HEK293T (cell line): ENCODE measurements around the gene PAK4.

Experiments
- CTCF ChIA-PET: fragments of 350-600 bp; formaldehyde crosslinking; extraction: SDS; loops from one replicate; lab custom pipeline; 2021; ENCODE audit warnings: antibody characterized with exemption, inconsistent platforms; lab: Yijun Ruan, JAX
- POLR2A ChIA-PET: fragments of 350-600 bp; formaldehyde crosslinking; extraction: SDS; loops from one replicate; lab custom pipeline; 2020; ENCODE audit warnings: antibody characterized with exemption, inconsistent platforms; lab: Yijun Ruan, JAX
- DNase-seq: peaks from one replicate; pipeline ENCODE4 v3.0.0; 2012; ENCODE audit warnings: mixed read lengths; ENCODE audit errors: extremely low spot score
- ARNT ChIP-seq: fragments of 450-650 bp; IDR thresholded peaks from 2 replicates; pipeline ENCODE4 v1.6.1; 2017; ENCODE audit warnings: mild to moderate bottlenecking
- BHLHE40 ChIP-seq: fragments of 450-650 bp; IDR thresholded peaks from 2 replicates; pipeline ENCODE4 v1.6.1; 2016; ENCODE audit warnings: mild to moderate bottlenecking, moderate library complexity, borderline replicate concordance
- CTBP1 ChIP-seq: fragments of 450-650 bp; IDR thresholded peaks from 2 replicates; pipeline ENCODE4 v1.6.1; 2016; ENCODE audit warnings: borderline replicate concordance
- ELF4 ChIP-seq: fragments of 450-650 bp; IDR thresholded peaks from 2 replicates; pipeline ENCODE4 v1.6.1; 2017; ENCODE audit warnings: antibody characterized with exemption
- FOXA1 ChIP-seq: fragments of 450-650 bp; IDR thresholded peaks from 2 replicates; pipeline ENCODE4 v1.6.1; 2016; ENCODE audit warnings: mild to moderate bottlenecking
- FOXK2 ChIP-seq: fragments of 450-650 bp; IDR thresholded peaks from 2 replicates; pipeline ENCODE4 v1.6.1; 2016; ENCODE audit warnings: mild to moderate bottlenecking
- FOXM1 ChIP-seq: fragments of 450-650 bp; IDR thresholded peaks from 2 replicates; pipeline ENCODE4 v1.6.1; 2017; ENCODE audit warnings: mild to moderate bottlenecking, borderline replicate concordance
- HDGF ChIP-seq: fragments of 450-650 bp; IDR thresholded peaks from 2 replicates; pipeline ENCODE4 v1.6.1; 2017; ENCODE audit warnings: antibody characterized with exemption, borderline replicate concordance
- L3MBTL2 ChIP-seq: fragments of 450-650 bp; conservative IDR thresholded peaks from 2 replicates; pipeline ENCODE4 v1.6.1; 2016; ENCODE audit warnings: mild to moderate bottlenecking
- LEF1 ChIP-seq: fragments of 450-650 bp; IDR thresholded peaks from 2 replicates; pipeline ENCODE4 v1.6.1; 2017; ENCODE audit warnings: mild to moderate bottlenecking, borderline replicate concordance
- NFRKB ChIP-seq: fragments of 450-650 bp; IDR thresholded peaks from 2 replicates; pipeline ENCODE4 v1.6.1; 2016; ENCODE audit warnings: mild to moderate bottlenecking, moderate library complexity
- SP1 ChIP-seq: fragments of 450-650 bp; IDR thresholded peaks from 2 replicates; pipeline ENCODE4 v1.6.1; 2017
- SUZ12 ChIP-seq: fragments of 450-650 bp; IDR thresholded peaks from 2 replicates; pipeline ENCODE4 v1.6.1; 2016; ENCODE audit warnings: mild to moderate bottlenecking
- TARDBP ChIP-seq: fragments of 450-650 bp; IDR thresholded peaks from 2 replicates; pipeline ENCODE4 v1.6.1; 2016
- ZNF384 ChIP-seq: fragments of 450-650 bp; IDR thresholded peaks from 2 replicates; pipeline ENCODE4 v1.6.1; 2016
- TF ChIP-seq, protein P1 (sequence below): fragments of 450-650 bp; IDR thresholded peaks from 2 replicates; pipeline ENCODE4 v1.6.1; 2016

PAK4 gene

DNA sequence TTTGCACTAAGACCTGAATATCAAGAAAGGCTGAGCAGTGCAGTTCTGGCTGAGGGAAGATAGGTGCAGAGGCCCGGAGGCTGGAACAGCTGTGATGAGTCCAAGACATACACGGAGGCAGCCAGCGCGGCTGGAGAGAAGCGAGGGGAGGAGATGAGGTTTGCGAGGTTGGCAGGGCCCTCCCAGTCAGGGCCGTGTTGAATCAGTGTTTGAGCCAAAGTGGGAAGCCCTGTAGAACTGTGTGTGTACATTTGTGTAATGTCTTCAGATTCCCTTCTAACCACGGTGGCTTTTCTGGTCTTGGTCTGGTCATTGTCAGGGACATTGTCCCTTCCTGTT is 34.9 kb downstream of the PAK4 start:
- CTCF ChIA-PET: no interaction called here
- TF ChIP-seq TARDBP (no peak), BHLHE40 (no peak), HDGF (no peak), CTBP1 (no peak), FOXM1 (no peak), NFRKB (no peak), LEF1 (no peak), SP1 (no peak), FOXA1 (no peak)
- TF ChIP-seq, protein P1, sequence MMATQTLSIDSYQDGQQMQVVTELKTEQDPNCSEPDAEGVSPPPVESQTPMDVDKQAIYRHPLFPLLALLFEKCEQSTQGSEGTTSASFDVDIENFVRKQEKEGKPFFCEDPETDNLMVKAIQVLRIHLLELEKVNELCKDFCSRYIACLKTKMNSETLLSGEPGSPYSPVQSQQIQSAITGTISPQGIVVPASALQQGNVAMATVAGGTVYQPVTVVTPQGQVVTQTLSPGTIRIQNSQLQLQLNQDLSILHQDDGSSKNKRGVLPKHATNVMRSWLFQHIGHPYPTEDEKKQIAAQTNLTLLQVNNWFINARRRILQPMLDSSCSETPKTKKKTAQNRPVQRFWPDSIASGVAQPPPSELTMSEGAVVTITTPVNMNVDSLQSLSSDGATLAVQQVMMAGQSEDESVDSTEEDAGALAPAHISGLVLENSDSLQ: no peak
- POLR2A ChIA-PET: no interaction called here
- DNase-seq: no peak

DNA sequence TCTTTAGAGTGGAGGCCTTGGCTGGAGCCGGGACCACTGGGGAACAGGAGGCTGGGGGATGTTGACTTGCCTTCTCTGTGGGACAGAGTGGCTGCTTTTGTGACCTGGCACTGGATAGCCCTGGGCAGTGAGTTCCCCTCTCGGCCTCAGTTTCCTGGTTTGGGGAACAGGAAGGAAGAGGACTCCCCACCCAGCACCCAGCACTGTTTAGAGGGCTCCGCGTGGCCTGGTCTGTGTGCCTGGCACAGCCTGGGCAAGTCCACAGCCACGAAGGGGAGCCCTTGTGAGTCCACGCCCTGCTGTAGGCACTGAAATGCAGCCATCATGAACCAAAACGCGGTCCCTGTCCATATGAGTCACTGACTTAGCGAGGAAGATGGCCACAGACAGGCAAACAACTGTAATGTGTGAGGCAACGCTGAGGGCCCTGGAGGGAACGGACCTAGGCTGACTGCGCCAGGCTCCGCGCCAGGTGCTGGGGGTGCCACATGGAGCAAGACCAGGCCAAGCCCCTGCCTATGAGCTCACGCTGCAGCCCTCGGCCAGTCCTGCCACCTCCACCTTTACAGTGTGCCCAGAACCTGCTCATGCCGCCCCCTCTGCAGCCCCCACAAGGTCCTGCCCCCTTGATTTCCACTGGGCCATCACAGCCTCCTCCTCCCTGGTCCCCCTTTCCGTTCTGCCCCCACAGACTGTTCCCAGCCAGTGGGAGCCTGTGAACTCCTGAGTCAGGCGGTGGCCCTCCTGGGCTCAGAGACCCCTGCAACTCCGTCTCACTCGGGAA is 35.5 kb downstream of the PAK4 start:
- no peak for TF ChIP-seq NFRKB
- TF ChIP-seq FOXK2: no peak
- no peak for TF ChIP-seq FOXA1
- TF ChIP-seq SP1: no peak
- no peak for TF ChIP-seq ELF4
- TF ChIP-seq, protein P1: no peak
- no peak for TF ChIP-seq L3MBTL2
- no peak for TF ChIP-seq LEF1
- TF ChIP-seq ZNF384: no peak
- ChIA-PET POLR2A (no interaction called here), CTCF (no interaction called here)
- DNase-seq: no peak

DNA sequence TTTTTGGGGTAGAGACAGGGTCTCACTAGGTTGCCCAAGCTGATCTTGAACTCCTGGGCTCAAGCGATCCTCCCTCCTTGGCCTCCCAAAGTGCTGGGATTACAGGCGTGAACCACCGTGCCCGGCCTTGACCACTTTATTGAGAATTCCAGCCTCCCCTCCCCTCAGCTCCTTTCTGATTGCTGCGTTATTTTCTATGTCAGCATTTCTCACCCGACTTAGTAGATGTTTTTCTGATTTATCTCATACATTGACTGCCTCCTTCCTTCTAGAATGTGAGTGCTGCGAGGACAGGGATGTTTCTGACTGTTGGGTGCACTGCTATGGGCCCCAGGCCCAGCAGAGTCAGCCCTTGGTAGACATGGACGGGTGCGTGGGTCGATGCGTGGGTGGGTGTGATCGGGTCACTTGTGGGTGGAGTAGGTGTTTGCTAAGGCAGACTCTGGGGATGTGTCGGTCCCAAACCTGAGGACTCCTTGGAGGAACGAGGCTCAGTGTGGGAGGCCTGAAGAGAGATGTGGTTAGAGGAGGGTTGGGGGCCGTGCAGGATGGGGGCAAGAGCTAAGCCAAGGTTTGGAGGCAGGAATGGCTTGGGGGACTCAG is 37.0 kb downstream of the PAK4 start:
- no peak for TF ChIP-seq NFRKB
- no peak for TF ChIP-seq HDGF
- TF ChIP-seq TARDBP: no peak
- no peak for TF ChIP-seq FOXK2
- no peak for TF ChIP-seq LEF1
- TF ChIP-seq FOXA1: no peak
- no peak for TF ChIP-seq L3MBTL2
- TF ChIP-seq FOXM1: no peak
- TF ChIP-seq SP1: no peak
- TF ChIP-seq ELF4: no peak
- no peak for TF ChIP-seq ARNT
- no peak for TF ChIP-seq SUZ12
- TF ChIP-seq, protein P1: no peak
- no peak for TF ChIP-seq ZNF384
- TF ChIP-seq BHLHE40: no peak
- TF ChIP-seq CTBP1: no peak
- CTCF ChIA-PET: no interaction called here
- POLR2A ChIA-PET: no interaction called here
- no peak for DNase-seq

DNA sequence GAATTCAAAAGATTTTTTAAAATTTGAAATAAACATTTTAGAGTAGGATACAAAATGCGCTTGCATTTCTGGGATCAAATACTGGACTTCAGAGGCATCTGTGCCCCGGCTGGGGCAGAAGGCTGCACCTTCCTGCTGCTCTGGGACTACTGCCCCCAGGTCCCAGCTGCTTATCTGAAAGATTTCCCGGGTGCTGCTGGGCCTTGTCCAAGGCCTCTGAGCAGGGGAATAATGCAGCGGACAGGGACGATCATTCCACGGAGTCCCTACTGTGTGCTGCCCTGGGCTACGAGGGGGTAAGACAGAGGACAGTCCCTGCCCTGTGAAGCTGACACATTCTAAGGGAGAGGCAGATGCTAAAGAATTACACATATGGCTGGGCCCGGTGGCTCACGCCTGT is 38.0 kb downstream of the PAK4 start:
- ChIA-PET POLR2A (no interaction called here), CTCF (no interaction called here)
- TF ChIP-seq FOXK2: no peak
- no peak for TF ChIP-seq FOXM1
- TF ChIP-seq, protein P1: no peak
- TF ChIP-seq HDGF: no peak
- no peak for TF ChIP-seq ELF4
- no peak for TF ChIP-seq ARNT
- TF ChIP-seq NFRKB: no peak
- TF ChIP-seq SUZ12: no peak
- no peak for TF ChIP-seq SP1
- TF ChIP-seq TARDBP: no peak
- no peak for TF ChIP-seq BHLHE40
- TF ChIP-seq L3MBTL2: no peak
- no peak for TF ChIP-seq ZNF384
- TF ChIP-seq CTBP1: no peak
- DNase-seq: no peak

DNA sequence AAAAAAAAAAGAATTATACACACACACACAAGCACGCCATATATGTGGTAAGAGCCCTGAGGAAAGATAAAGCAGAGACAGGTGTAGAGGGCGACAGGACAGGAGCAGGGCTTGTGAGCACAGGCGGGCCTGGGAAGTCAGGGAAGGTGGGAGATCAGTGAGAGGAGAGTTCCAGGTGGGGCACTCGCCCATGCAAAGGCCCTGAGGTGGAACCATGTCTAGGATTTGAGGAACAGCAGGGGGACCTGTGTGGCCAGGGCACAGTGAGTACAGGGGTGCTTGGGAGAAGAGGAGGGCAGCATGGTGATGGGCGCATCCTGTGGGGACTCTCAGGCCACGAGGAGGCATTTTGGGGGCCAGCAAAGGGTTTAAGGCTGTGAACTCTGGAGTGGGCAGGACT is 38.7 kb downstream of the PAK4 start:
- TF ChIP-seq FOXK2 (no peak), BHLHE40 (no peak), FOXM1 (no peak), SUZ12 (no peak), FOXA1 (no peak), TARDBP (no peak), ARNT (no peak), NFRKB (no peak), CTBP1 (no peak), SP1 (no peak), LEF1 (no peak), HDGF (no peak)
- no peak for DNase-seq
- CTCF ChIA-PET: no interaction called here
- POLR2A ChIA-PET: no interaction called here
